ENCODE data around the gene AP1S2. TPM values are rescaled to one million over a fixed set of nuclear protein-coding genes. Genes with fewer than 3 reads are reported as not detected.

Gene AP1S2
- total and polyA plus RNA-seq, 5 experiments from 2014 or later, result 17.5 to 47.8 (median 31.2) TPM

- H3K36me3 Mint-ChIP-seq, result no peaks in the 10 kb centered on the region
- ATAC-seq, result no peak
- no peaks in the 10 kb centered on the region for H3K27me3 Mint-ChIP-seq
- peaks cover 0 to 3% (median 0%) of the 10 kb centered on the region in 9 donors for H3K9me3 Mint-ChIP-seq
- no peak overlapping the region for H3K27ac Mint-ChIP-seq
- POLR2A ChIA-PET, result no interaction called here
- no peak for DNase-seq
- peaks cover 0 to 2% (median 0%) of the 10 kb centered on the region in 4 donors for H3K4me1 Mint-ChIP-seq
- no peak overlapping the region for H3K4me3 Mint-ChIP-seq
These were observed 19.0 kb upstream of the AP1S2 start for GRCh38 chrX:15873566-15873965.

GRCh38 chrX:15870310-15870709 lies 15.7 kb upstream of the AP1S2 start:
- DNase-seq (no peak), ATAC-seq (no peak)
- no peaks in the 10 kb centered on the region for H3K36me3 Mint-ChIP-seq
- POLR2A ChIA-PET, result no interaction called here
- H3K9me3 Mint-ChIP-seq, result no peaks in the 10 kb centered on the region
- H3K4me3 Mint-ChIP-seq, result no peak overlapping the region
- peaks cover 0 to 2% (median 0%) of the 10 kb centered on the region in 4 donors for H3K4me1 Mint-ChIP-seq
- no peak overlapping the region for H3K27ac Mint-ChIP-seq
- H3K27me3 Mint-ChIP-seq, result no peaks in the 10 kb centered on the region

GRCh38 chrX:15869695-15870094 lies 15.1 kb upstream of the AP1S2 start:
- H3K27me3 Mint-ChIP-seq, result no peaks in the 10 kb centered on the region
- no peaks in the 10 kb centered on the region for H3K9me3 Mint-ChIP-seq
- DNase-seq (no peak), ATAC-seq (no peak)
- POLR2A ChIA-PET, result no interaction called here
- H3K27ac Mint-ChIP-seq, result no peak overlapping the region
- H3K36me3 Mint-ChIP-seq, result no peaks in the 10 kb centered on the region
- no peak overlapping the region for H3K4me3 Mint-ChIP-seq
- no peaks in the 10 kb centered on the region for H3K4me1 Mint-ChIP-seq

- H3K9me3 Mint-ChIP-seq, result no peaks in the 10 kb centered on the region
- no peaks in the 10 kb centered on the region for H3K4me1 Mint-ChIP-seq
- no peak overlapping the region for H3K4me3 Mint-ChIP-seq
- no peak overlapping the region for H3K27ac Mint-ChIP-seq
- no peaks in the 10 kb centered on the region for H3K36me3 Mint-ChIP-seq
- POLR2A ChIA-PET, result interaction anchor here (0.6 kb wide), 1 partner anchor 24 kb away, joined by 3 read pairs; no protein-coding TSS in a partner anchor
- DNase-seq, result no peak
- ATAC-seq, result no peak
- H3K27me3 Mint-ChIP-seq, result no peaks in the 10 kb centered on the region
These were observed 11.5 kb upstream of the AP1S2 start for GRCh38 chrX:15866147-15866546.

- POLR2A ChIA-PET, result interaction anchor here (1.2 kb wide), 1 partner anchor 10 kb away, joined by 3 read pairs; the partner anchor contains the start of gene AP1S2
- ATAC-seq (no peak), DNase-seq (no peak)
- Mint-ChIP-seq H3K4me3 (no peak overlapping the region), H3K36me3 (no peaks in the 10 kb centered on the region), H3K27me3 (no peaks in the 10 kb centered on the region), H3K27ac (no peak overlapping the region), H3K4me1 (no peaks in the 10 kb centered on the region), H3K9me3 (peaks cover 0 to 4% (median 0%) of the 10 kb centered on the region in 9 donors)
These were observed 10.0 kb upstream of the AP1S2 start for GRCh38 chrX:15864629-15865028.

- no peaks in the 10 kb centered on the region for H3K4me1 Mint-ChIP-seq
- H3K36me3 Mint-ChIP-seq, result no peaks in the 10 kb centered on the region
- no peaks in the 10 kb centered on the region for H3K27me3 Mint-ChIP-seq
- POLR2A ChIA-PET, result interaction anchor here (1.2 kb wide), 1 partner anchor 9 kb away, joined by 3 read pairs; the partner anchor contains the start of gene AP1S2
- no peak for DNase-seq
- no peak overlapping the region for H3K27ac Mint-ChIP-seq
- peaks cover 0 to 5% (median 0%) of the 10 kb centered on the region in 9 donors for H3K9me3 Mint-ChIP-seq
- no peak for ATAC-seq
- no peak overlapping the region for H3K4me3 Mint-ChIP-seq
These were observed 9.4 kb upstream of the AP1S2 start for GRCh38 chrX:15864023-15864422.

GRCh38 chrX:15860921-15861320 lies 6.3 kb upstream of the AP1S2 start:
- Mint-ChIP-seq H3K4me3 (no peak overlapping the region), H3K27ac (no peak overlapping the region), H3K9me3 (peaks cover 0 to 5% (median 0%) of the 10 kb centered on the region in 9 donors), H3K36me3 (no peaks in the 10 kb centered on the region), H3K4me1 (peaks cover 0 to 4% (median 1%) of the 10 kb centered on the region in 4 donors), H3K27me3 (no peaks in the 10 kb centered on the region)
- POLR2A ChIA-PET, result no interaction called here
- ATAC-seq (no peak), DNase-seq (no peak)

- no peak for ATAC-seq
- H3K36me3 Mint-ChIP-seq, result no peaks in the 10 kb centered on the region
- H3K27ac Mint-ChIP-seq, result no peak overlapping the region
- no peak for DNase-seq
- no peaks in the 10 kb centered on the region for H3K27me3 Mint-ChIP-seq
- peaks cover 0 to 5% (median 0%) of the 10 kb centered on the region in 9 donors for H3K9me3 Mint-ChIP-seq
- H3K4me3 Mint-ChIP-seq, result no peak overlapping the region
- POLR2A ChIA-PET, result no interaction called here
- peaks cover 0 to 16% (median 8%) of the 10 kb centered on the region in 4 donors for H3K4me1 Mint-ChIP-seq
These were observed 3.4 kb upstream of the AP1S2 start for GRCh38 chrX:15858051-15858450.

- Mint-ChIP-seq H3K36me3 (peaks cover 0 to 2% (median 0%) of the 10 kb centered on the region in 3 donors), H3K9me3 (peaks cover 0 to 5% (median 0%) of the 10 kb centered on the region in 9 donors), H3K4me1 (peaks cover 0 to 22% (median 9%) of the 10 kb centered on the region in 4 donors), H3K27me3 (no peaks in the 10 kb centered on the region), H3K27ac (peak overlapping the region in 3 of 10 donors; percentile 64 to 98 (median 96)), H3K4me3 (peak overlapping the region in 2 of 10 donors; percentile 18 to 60)
- DNase-seq, result no peak
- POLR2A ChIA-PET, result no interaction called here
- no peak for ATAC-seq
These were observed 2.0 kb upstream of the AP1S2 start for GRCh38 chrX:15856636-15857035.

GRCh38 chrX:15856222-15856587 lies 1.6 kb upstream of the AP1S2 start:
- H3K9me3 Mint-ChIP-seq, result peaks cover 0 to 5% (median 0%) of the 10 kb centered on the region in 9 donors
- ATAC-seq, result no peak
- peaks cover 0 to 22% (median 10%) of the 10 kb centered on the region in 4 donors for H3K4me1 Mint-ChIP-seq
- peak overlapping the region in 6 of 10 donors; percentile 2 to 98 (median 49) for H3K27ac Mint-ChIP-seq
- POLR2A ChIA-PET, result interaction anchor here (0.6 to 1.8 kb wide), 2 partner anchors 118 to 815 kb away, joined by 5 to 10 read pairs; partner anchors contain the start of gene CA5B
- no peak for DNase-seq
- H3K27me3 Mint-ChIP-seq, result no peaks in the 10 kb centered on the region
- peak overlapping the region in 3 of 10 donors; percentile 18 to 60 (median 60) for H3K4me3 Mint-ChIP-seq
- H3K36me3 Mint-ChIP-seq, result peaks cover 0 to 3% (median 0%) of the 10 kb centered on the region in 3 donors

- peak overlapping the region; percentile 93 to 100 (median 98) for H3K27ac Mint-ChIP-seq
- peaks cover 0 to 26% (median 11%) of the 10 kb centered on the region in 4 donors for H3K4me1 Mint-ChIP-seq
- DNase-seq (no peak), ATAC-seq (no peak)
- H3K27me3 Mint-ChIP-seq, result no peaks in the 10 kb centered on the region
- peaks cover 0 to 4% (median 0%) of the 10 kb centered on the region in 9 donors for H3K9me3 Mint-ChIP-seq
- H3K36me3 Mint-ChIP-seq, result peaks cover 0 to 8% (median 0%) of the 10 kb centered on the region in 3 donors
- peak overlapping the region; percentile 90 to 99 (median 94) for H3K4me3 Mint-ChIP-seq
- POLR2A ChIA-PET, result interaction anchor here (0.6 to 1.8 kb wide), 11 partner anchors 62 to 1015 kb away, joined by 3 to 20 read pairs (median 5); partner anchors contain the start of genes CA5B, FANCB, MOSPD2 and RBBP7
These were observed 1.1 kb upstream of the AP1S2 start for GRCh38 chrX:15855568-15856221.

GRCh38 chrX:15854080-15854655 lies 445 bp downstream of the AP1S2 start:
- H3K27ac Mint-ChIP-seq, result peak overlapping the region in 9 of 10 donors; percentile 57 to 93 (median 71)
- peak; percentile 29 to 30 for ATAC-seq
- H3K4me3 Mint-ChIP-seq, result peak overlapping the region; percentile 68 to 91 (median 78)
- peak in 8 of 10 donors; percentile 7 to 64 (median 30) for DNase-seq
- H3K9me3 Mint-ChIP-seq, result no peaks in the 10 kb centered on the region
- no peaks in the 10 kb centered on the region for H3K27me3 Mint-ChIP-seq
- H3K4me1 Mint-ChIP-seq, result peaks cover 6 to 32% (median 17%) of the 10 kb centered on the region in 4 donors
- POLR2A ChIA-PET, result interaction anchor here (0.7 to 1.8 kb wide), 11 partner anchors 10 to 981 kb away, joined by 3 to 20 read pairs (median 5); partner anchors contain the start of genes CA5B, CTPS2, FANCB and MOSPD2
- peaks cover 0 to 17% (median 0%) of the 10 kb centered on the region in 3 donors for H3K36me3 Mint-ChIP-seq

- peaks cover 0 to 17% (median 0%) of the 10 kb centered on the region in 3 donors for H3K36me3 Mint-ChIP-seq
- peak overlapping the region in 8 of 10 donors; percentile 53 to 89 (median 68) for H3K27ac Mint-ChIP-seq
- no peak for ATAC-seq
- H3K4me1 Mint-ChIP-seq, result peaks cover 6 to 32% (median 17%) of the 10 kb centered on the region in 4 donors
- DNase-seq, result no peak
- H3K4me3 Mint-ChIP-seq, result peak overlapping the region; percentile 68 to 91 (median 78)
- no peaks in the 10 kb centered on the region for H3K27me3 Mint-ChIP-seq
- POLR2A ChIA-PET, result no interaction called here
- no peaks in the 10 kb centered on the region for H3K9me3 Mint-ChIP-seq
These were observed 980 bp downstream of the AP1S2 start for GRCh38 chrX:15853586-15854079.

All from naive thymus-derived CD8-positive, alpha-beta T cell (primary cell).